Spleen (tissue), 11 donors: ENCODE data around the gene BDNF. TPM values are rescaled to one million over a fixed set of nuclear protein-coding genes. Genes with fewer than 3 reads are reported as not detected.

Experiments
- DNase-seq: peaks from one replicate; pipeline ENCODE4 v3.0.0-alpha.2; 2020
- H3K27ac ChIP-seq, 8 donors: fragments of 200-600 bp; sonication (generic) in 7 of 8; 1 replicate in 4 of 8; 2 replicates in 4 of 8; pipeline versions ENCODE4 v1.5.0 to v1.8.0; 2016 to 2021; ENCODE audit warnings: inconsistent platforms in 4 of 8, mild to moderate bottlenecking in 4 of 8, moderate library complexity in 1 of 8
- H3K27me3 ChIP-seq, 7 donors: fragments of 200-600 bp; sonication (generic) in 6 of 7; replicated peaks in 1 of 7; 1 replicate in 4 of 7; 2 replicates in 3 of 7; pipeline versions ENCODE4 v1.5.0 to v1.8.0; 2016 to 2021; ENCODE audit warnings: inconsistent platforms in 3 of 7, mild to moderate bottlenecking in 1 of 7
- H3K36me3 ChIP-seq, 6 donors: fragments of 200-600 bp; sonication (generic) in 5 of 6; 1 replicate in 4 of 6; 2 replicates in 2 of 6; pipeline versions ENCODE4 v1.5.0 to v1.8.0; 2016 to 2021; ENCODE audit warnings: inconsistent platforms in 2 of 6
- H3K4me1 ChIP-seq, 6 donors: fragments of 200-600 bp; sonication (generic) in 5 of 6; 1 replicate in 3 of 6; 2 replicates in 3 of 6; pipeline versions ENCODE4 v1.5.0 to v1.8.0; 2016 to 2021; ENCODE audit warnings: inconsistent platforms in 3 of 6
- H3K4me3 ChIP-seq, 8 donors: fragments of 200-600 bp; sonication (generic) in 7 of 8; 1 replicate in 4 of 8; 2 replicates in 4 of 8; pipeline versions ENCODE4 v1.5.0 to v1.8.0; 2016 to 2021; ENCODE audit warnings: inconsistent platforms in 4 of 8, mild to moderate bottlenecking in 4 of 8, moderate library complexity in 2 of 8
- H3K9me3 ChIP-seq, 8 donors: fragments of 200-600 bp; sonication (generic) in 7 of 8; 1 replicate in 4 of 8; 2 replicates in 4 of 8; pipeline versions ENCODE4 v1.5.0 to v1.8.0; 2016 to 2021; ENCODE audit warnings: inconsistent platforms in 4 of 8
- POLR2A ChIP-seq, 3 donors: fragments of 450-650 bp; IDR thresholded peaks; one replicate each; pipeline ENCODE4 v1.5.1; 2017; ENCODE audit warnings: antibody characterized with exemption in 3 of 3, mild to moderate bottlenecking in 1 of 3
- POLR2AphosphoS5 ChIP-seq, 3 donors: sonication (generic); formaldehyde crosslinking; IDR thresholded peaks; one replicate each; pipeline ENCODE4 v1.5.1; 2017; ENCODE audit warnings: antibody characterized with exemption in 3 of 3
- WGBS, 5 donors: extraction: QIAGEN DNeasy Blood & Tissue Kit in 3 of 5; methylation state at CpG; one replicate each; pipeline versions ENCODE4 v1.1.5 to v1.1.7; 2013 to 2018; 5-methylcytosine and 5-hydroxymethylcytosine counted together
- intact Hi-C: fragments of 100-400 bp; cut with DNase I; formaldehyde crosslinking; loops from one replicate; pipeline ENCODE4 v1.15.0; 2023; ENCODE audit warnings: low total_unique reads
- polyA plus RNA-seq, 3 donors: library from polyadenylated mRNA; stranded (reverse); fragments of 200-250 nt; gene quantifications; one replicate each; pipeline ENCODE4 v1.2.1, GENCODE V29; 2013
- total RNA-seq, 7 donors: library from RNA; depleted of rRNA in 3 of 7; stranded (reverse); fragments of >200 nt in 3 of 7; fragmentation: NEBNext Ultra II Directional in 4 of 7; extraction: Animal tissue kit (Norgen Biotek cat#: 25700) in 4 of 7; gene quantifications; one replicate each; pipeline versions ENCODE4 v1.1.0 to v1.2.1, GENCODE V29; 2016 to 2021
- TF ChIP-seq, protein P1 (sequence below), 11 experiments: fragments of 200-600 bp in 7 of 11; fragments of 450-650 bp in 4 of 11; sonication (generic) in 4 of 11; IDR thresholded peaks in 8 of 11; conservative IDR thresholded peaks in 3 of 11; 1 replicate in 7 of 11; 2 replicates in 4 of 11; pipeline versions ENCODE4 v1.4.0 to v1.8.0; 2016 to 2021; ENCODE audit warnings: antibody characterized with exemption in 11 of 11, inconsistent platforms in 4 of 11, mild to moderate bottlenecking in 1 of 11
- donor health status: healthy with polysubstance abuse.
- donor health status: DM: no; HTN: no; CAD: no; lungs with moderate emphysema.
- donor health status: DM: no; HTN: no; CAD: no.
- donor health status: Bipolar disorder and iron deficiency.
- donor health status: healthy.
- donor health status: DM: no; HTN: no; CAD: no.
- donor health status: DM: yes; HTN: yes; CAD: no.

BDNF gene
- total and polyA plus RNA-seq, 10 donors: 0.02 to 0.29 (median 0.08) TPM; not detected in 2

DNA sequence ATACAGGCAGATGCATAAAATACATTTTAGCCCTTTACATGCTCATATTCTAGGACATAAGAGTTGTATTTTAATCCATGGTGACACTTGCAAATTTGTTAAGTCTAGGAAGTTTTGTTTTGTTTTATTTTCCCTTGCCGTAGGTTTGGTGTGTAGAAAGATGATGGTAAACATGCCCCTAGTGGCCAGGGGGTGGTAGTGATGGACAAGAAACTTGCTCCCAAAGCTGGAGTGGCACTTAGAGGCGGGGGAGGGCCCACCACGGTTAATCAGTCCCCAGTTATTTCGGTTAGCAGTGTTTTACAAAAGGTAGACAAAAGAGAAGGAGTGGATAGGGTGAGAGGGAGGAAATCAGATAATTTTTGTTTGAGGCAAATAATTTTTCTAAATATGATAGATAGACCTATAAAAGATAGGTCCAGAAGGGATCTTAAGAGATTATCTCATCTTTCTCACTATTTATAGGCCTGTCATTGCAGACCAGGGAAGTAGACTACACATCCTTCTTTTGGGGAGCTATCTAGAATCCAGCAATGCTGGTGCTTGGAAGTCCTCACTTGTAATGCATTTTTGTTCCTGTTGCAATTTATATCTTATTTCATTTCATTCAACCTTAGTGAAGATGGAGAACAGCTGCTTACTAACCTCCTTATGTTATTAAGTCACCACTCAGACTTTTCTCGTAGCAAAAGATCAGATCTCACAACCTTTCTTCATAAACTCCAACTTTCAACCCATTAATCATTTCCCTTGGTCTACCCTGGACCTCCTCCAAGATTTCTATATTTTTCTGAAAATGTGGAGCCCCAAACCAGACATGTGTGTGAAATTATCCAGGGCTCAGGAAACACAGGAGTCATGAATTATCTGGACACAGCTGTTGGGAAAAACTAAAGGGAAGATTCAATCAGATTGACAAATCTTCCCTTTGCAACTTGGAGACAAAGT lies 5.9 kb upstream of the BDNF start:
- intact Hi-C loops: no loop called here
- 18 to 31% (median 23%) methylated on average over 5 of the region's 5 CpGs for WGBS, 5 donors
- Histone ChIP-seq H3K9me3 (no peaks in the 10 kb centered on the region), H3K36me3 (no peaks in the 10 kb centered on the region), H3K27me3 (peaks cover 0 to 53% (median 20%) of the 10 kb centered on the region in 7 donors), H3K4me1 (peaks cover 4 to 8% (median 6%) of the 10 kb centered on the region in 6 donors), H3K4me3 (no peak overlapping the region), H3K27ac (no peak overlapping the region)
- DNase-seq: no peak
- no peak for TF ChIP-seq POLR2AphosphoS5 (IDR thresholded peaks at IDR 0.05)
- TF ChIP-seq POLR2A (IDR thresholded peaks at IDR 0.05): no peak
- TF ChIP-seq, protein P1, sequence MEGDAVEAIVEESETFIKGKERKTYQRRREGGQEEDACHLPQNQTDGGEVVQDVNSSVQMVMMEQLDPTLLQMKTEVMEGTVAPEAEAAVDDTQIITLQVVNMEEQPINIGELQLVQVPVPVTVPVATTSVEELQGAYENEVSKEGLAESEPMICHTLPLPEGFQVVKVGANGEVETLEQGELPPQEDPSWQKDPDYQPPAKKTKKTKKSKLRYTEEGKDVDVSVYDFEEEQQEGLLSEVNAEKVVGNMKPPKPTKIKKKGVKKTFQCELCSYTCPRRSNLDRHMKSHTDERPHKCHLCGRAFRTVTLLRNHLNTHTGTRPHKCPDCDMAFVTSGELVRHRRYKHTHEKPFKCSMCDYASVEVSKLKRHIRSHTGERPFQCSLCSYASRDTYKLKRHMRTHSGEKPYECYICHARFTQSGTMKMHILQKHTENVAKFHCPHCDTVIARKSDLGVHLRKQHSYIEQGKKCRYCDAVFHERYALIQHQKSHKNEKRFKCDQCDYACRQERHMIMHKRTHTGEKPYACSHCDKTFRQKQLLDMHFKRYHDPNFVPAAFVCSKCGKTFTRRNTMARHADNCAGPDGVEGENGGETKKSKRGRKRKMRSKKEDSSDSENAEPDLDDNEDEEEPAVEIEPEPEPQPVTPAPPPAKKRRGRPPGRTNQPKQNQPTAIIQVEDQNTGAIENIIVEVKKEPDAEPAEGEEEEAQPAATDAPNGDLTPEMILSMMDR (IDR thresholded peaks at IDR 0.05 in 8 of 11, conservative IDR thresholded peaks at IDR 0.05 in 3 of 11): peak in 7 of 11 experiments; percentile 12 to 62 (median 53)

DNA sequence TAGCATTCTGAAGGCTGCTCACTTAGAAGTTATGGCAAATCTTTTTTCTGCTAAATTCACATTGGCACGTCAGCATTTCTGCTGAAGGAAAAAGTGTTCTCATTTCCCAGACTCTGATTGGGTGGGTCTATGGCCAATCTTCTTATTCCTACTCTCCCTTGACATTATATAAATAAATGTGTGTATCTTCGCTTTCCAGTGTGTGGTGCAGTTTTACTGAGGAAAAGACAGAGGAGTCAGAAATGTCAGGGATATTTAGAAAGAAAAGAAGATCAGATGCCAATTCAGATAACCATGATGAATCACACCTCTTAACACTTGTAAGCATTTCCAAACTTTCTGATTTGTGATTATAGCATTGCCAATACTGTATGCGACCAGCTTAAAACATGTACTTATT lies 3.2 kb upstream of the BDNF start:
- intact Hi-C loops: no loop called here
- H3K27me3 ChIP-seq: peaks cover 0 to 66% (median 46%) of the 10 kb centered on the region in 7 donors

DNA sequence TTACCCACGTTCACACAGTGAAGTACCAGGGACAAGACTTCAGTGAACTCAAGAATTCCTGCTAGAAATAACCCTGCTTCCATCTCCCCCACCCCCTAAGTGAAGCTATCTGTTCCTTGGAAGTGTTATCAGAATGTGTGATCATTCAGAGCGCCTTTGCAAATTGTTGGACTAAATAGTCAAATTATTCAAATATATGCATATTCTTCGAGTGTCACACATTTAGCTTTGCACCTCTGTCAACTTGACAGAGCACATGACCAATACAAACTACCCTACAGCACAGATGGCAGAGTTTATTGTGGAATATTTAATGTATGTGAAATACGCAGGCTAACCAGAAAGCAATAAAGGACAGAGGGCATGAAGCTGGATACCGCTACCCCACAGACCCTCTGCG lies 2.6 kb upstream of the BDNF start:
- no peak overlapping the region for H3K4me3 ChIP-seq
- H3K27me3 ChIP-seq: peaks cover 0 to 72% (median 52%) of the 10 kb centered on the region in 7 donors
- no peak for DNase-seq
- WGBS, 5 donors: 16 to 35% (median 24%) methylated on average over 6 of the region's 6 CpGs
- intact Hi-C loops: no loop called here
- H3K4me1 ChIP-seq: peaks cover 18 to 38% (median 32%) of the 10 kb centered on the region in 6 donors
- no peak for TF ChIP-seq POLR2A (IDR thresholded peaks at IDR 0.05)
- no peak for TF ChIP-seq POLR2AphosphoS5 (IDR thresholded peaks at IDR 0.05)
- TF ChIP-seq, protein P1 (IDR thresholded peaks at IDR 0.05 in 8 of 11, conservative IDR thresholded peaks at IDR 0.05 in 3 of 11): no peak
- no peaks in the 10 kb centered on the region for H3K36me3 ChIP-seq
- H3K9me3 ChIP-seq: no peaks in the 10 kb centered on the region
- H3K27ac ChIP-seq: no peak overlapping the region

More for the DNA sequence above, 3.2 kb upstream of the BDNF start:
- Histone ChIP-seq H3K4me3 (no peak overlapping the region), H3K4me1 (peaks cover 18 to 34% (median 32%) of the 10 kb centered on the region in 6 donors), H3K9me3 (no peaks in the 10 kb centered on the region), H3K27ac (no peak overlapping the region), H3K36me3 (no peaks in the 10 kb centered on the region)
- no peak for DNase-seq
- 54 to 70% (median 58%) methylated on average over 3 of the region's 3 CpGs for WGBS, 5 donors
- TF ChIP-seq POLR2AphosphoS5 (IDR thresholded peaks at IDR 0.05) (no peak), POLR2A (IDR thresholded peaks at IDR 0.05) (no peak)
- TF ChIP-seq, protein P1 (IDR thresholded peaks at IDR 0.05 in 8 of 11, conservative IDR thresholded peaks at IDR 0.05 in 3 of 11): no peak
